A673 (cell line): ENCODE data around the gene HIVEP1.

ENCODE experiments used
- CTCF ChIP-seq: fragments of 300-800, 200-600 bp; sonication (generic); conservative IDR thresholded peaks from 2 replicates; pipeline ENCODE4 v1.5.1; 2017; ENCODE audit warnings: low read depth, mild to moderate bottlenecking, antibody characterized with exemption, low read length, moderate library complexity, mixed read lengths
- EZH2 ChIP-seq: fragments of 200-600 bp; sonication (generic); IDR thresholded peaks from 2 replicates; pipeline ENCODE4 v1.6.1; 2017; ENCODE audit warnings: borderline replicate concordance, low read depth, mild to moderate bottlenecking, mixed read lengths, antibody characterized with exemption, low read length; ENCODE audit not compliant: poor library complexity, severe bottlenecking

GRCh38 chr6:12148317-12148801, 136.2 kb downstream of the HIVEP1 start:
- TF ChIP-seq CTCF = no peak
- no peak for TF ChIP-seq EZH2
